Colonic mucosa (tissue), 4 donors: ENCODE results near the gene KCNN3. TPM values are rescaled to one million over a fixed set of nuclear protein-coding genes. Genes with fewer than 3 reads are reported as not detected.

Source experiments
- DNase-seq: peaks from one replicate; pipeline ENCODE4 v3.0.0-alpha.2; 2020
- H3K27ac ChIP-seq: fragments of 200-600 bp; one replicate; pipeline ENCODE4 v1.8.0; 2021
- H3K27me3 ChIP-seq: fragments of 200-600 bp; one replicate; pipeline ENCODE4 v1.8.0; 2021
- H3K36me3 ChIP-seq: fragments of 200-600 bp; one replicate; pipeline ENCODE4 v1.8.0; 2021
- H3K4me1 ChIP-seq: fragments of 200-600 bp; one replicate; pipeline ENCODE4 v1.8.0; 2021; ENCODE audit warnings: mild to moderate bottlenecking
- H3K4me3 ChIP-seq: fragments of 200-600 bp; one replicate; pipeline ENCODE4 v1.8.0; 2021
- H3K9ac ChIP-seq, 2 donors: one replicate each; pipeline ENCODE4 v1.7.0; 2013; ENCODE audit warnings: control low read depth in 2 of 2, low read depth in 2 of 2, low read length in 2 of 2
- H3K9me3 ChIP-seq: fragments of 200-600 bp; one replicate; pipeline ENCODE4 v1.8.0; 2021
- intact Hi-C: fragments of 100-400 bp; cut with DNase I; formaldehyde crosslinking; loops from one replicate; pipeline ENCODE4 v1.14.1; 2022
- total RNA-seq, 2 donors: library from RNA; stranded (reverse); fragmentation: NEBNext Ultra II Directional in 1 of 2; extraction: Animal tissue kit (Norgen Biotek cat#: 25700) in 1 of 2; gene quantifications; one replicate each; pipeline ENCODE4 v1.2.1, GENCODE V29; 2021
- TF ChIP-seq, protein P1 (sequence below): fragments of 200-600 bp; IDR thresholded peaks from one replicate; pipeline ENCODE4 v1.8.0; 2022; ENCODE audit warnings: antibody characterized with exemption, mild to moderate bottlenecking
- donor health status: healthy.
- donor health status: DM: no; HTN: no; CAD: no.
- donor health status: DM: no; HTN: no; CAD: no.

The KCNN3 gene
- total RNA-seq, 2 donors from 2014 or later: 0.99 to 2.5 TPM

DNA sequence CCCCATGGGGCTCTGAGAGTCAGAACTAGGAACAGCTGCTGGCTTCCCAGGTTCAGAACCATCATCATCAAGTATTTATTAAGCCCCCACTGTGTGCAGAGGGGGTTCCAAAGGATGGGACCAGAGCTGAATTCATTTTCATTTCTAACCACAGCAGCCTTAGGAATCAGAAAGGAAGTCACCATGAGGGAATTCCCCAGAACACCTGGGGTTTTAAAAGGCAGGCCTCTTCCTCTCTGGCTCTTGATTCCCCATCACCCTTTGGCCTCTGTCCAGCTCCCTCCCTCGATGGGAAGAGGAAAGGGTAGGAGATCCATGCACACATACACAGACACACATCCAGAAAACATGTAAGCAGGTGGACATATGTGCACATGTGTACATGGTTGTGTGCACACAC is 1.3 kb upstream of the KCNN3 start:
- Histone ChIP-seq H3K9me3 (no peaks in the 10 kb centered on the region), H3K27ac (no peak overlapping the region), H3K36me3 (no peaks in the 10 kb centered on the region), H3K4me3 (no peak overlapping the region), H3K9ac (no peak overlapping the region), H3K4me1 (peaks cover 4% of the 10 kb centered on the region), H3K27me3 (peaks cover 15% of the 10 kb centered on the region)
- TF ChIP-seq, protein P1, sequence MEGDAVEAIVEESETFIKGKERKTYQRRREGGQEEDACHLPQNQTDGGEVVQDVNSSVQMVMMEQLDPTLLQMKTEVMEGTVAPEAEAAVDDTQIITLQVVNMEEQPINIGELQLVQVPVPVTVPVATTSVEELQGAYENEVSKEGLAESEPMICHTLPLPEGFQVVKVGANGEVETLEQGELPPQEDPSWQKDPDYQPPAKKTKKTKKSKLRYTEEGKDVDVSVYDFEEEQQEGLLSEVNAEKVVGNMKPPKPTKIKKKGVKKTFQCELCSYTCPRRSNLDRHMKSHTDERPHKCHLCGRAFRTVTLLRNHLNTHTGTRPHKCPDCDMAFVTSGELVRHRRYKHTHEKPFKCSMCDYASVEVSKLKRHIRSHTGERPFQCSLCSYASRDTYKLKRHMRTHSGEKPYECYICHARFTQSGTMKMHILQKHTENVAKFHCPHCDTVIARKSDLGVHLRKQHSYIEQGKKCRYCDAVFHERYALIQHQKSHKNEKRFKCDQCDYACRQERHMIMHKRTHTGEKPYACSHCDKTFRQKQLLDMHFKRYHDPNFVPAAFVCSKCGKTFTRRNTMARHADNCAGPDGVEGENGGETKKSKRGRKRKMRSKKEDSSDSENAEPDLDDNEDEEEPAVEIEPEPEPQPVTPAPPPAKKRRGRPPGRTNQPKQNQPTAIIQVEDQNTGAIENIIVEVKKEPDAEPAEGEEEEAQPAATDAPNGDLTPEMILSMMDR: no peak
- intact Hi-C loops: no loop called here
- DNase-seq: no peak

- DNase-seq: no peak
- Histone ChIP-seq H3K4me3 (peak overlapping the region; percentile 11), H3K9me3 (no peaks in the 10 kb centered on the region), H3K9ac (no peak overlapping the region), H3K27me3 (peaks cover 15% of the 10 kb centered on the region), H3K4me1 (peaks cover 4% of the 10 kb centered on the region), H3K36me3 (no peaks in the 10 kb centered on the region), H3K27ac (no peak overlapping the region)
- TF ChIP-seq, protein P1: no peak
- intact Hi-C loops: no loop called here
These were observed 653 bp upstream of the KCNN3 start for GRCh38 chr1:154870734-154871133.

- Histone ChIP-seq H3K27me3 (peaks cover 15% of the 10 kb centered on the region), H3K36me3 (no peaks in the 10 kb centered on the region), H3K4me1 (peaks cover 4% of the 10 kb centered on the region), H3K27ac (no peak overlapping the region), H3K4me3 (peak overlapping the region; percentile 11), H3K9ac (no peak overlapping the region), H3K9me3 (no peaks in the 10 kb centered on the region)
- peak; percentile 43 for DNase-seq
- TF ChIP-seq, protein P1: no peak
- intact Hi-C loops: no loop called here
These were observed 548 bp downstream of the KCNN3 start for GRCh38 chr1:154869351-154870114.

DNA sequence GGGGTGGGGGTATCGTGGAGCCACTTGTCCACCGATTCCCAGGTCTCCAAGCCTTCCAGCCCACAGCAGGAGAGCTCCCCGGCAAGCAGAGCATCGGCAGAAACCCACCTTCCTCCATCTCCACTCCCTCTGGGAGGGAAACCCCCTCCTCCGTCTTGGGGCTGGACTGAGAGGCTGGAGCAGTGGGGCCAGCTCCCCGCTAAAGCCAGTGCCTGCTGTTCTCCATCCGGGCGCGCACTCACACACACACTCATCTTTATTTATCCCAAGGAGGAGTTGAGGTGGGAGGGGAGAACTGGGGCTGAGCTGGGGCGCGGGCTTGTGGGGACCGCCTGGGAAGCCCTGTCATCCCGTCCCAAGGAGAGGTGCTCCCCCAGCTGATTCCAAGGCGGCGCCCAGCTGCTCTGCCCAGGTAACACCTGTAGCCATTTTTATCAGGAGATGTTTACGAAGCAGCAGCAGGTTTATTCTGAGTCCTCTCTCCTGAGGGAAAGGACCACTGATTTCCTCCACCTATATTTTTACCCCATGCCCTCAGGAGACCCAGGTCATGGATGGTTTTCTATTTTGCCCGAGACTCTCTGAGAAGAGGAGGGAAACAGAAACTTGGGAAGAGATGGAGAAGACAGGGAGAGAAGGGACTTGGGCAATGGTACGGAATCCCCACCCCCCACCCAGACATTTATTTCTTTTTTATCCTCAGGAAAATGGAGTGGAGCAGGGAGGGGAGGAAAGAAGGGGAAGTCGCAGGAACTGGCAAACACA is 2.1 kb downstream of the KCNN3 start:
- H3K9me3 ChIP-seq: no peaks in the 10 kb centered on the region
- TF ChIP-seq, protein P1: no peak
- no peak for DNase-seq
- peaks cover 4% of the 10 kb centered on the region for H3K4me1 ChIP-seq
- no peaks in the 10 kb centered on the region for H3K36me3 ChIP-seq
- H3K27ac ChIP-seq: no peak overlapping the region
- intact Hi-C loops: no loop called here
- H3K9ac ChIP-seq: peak overlapping the region in 1 of 2 donors; percentile 4
- no peak overlapping the region for H3K4me3 ChIP-seq
- H3K27me3 ChIP-seq: peaks cover 15% of the 10 kb centered on the region

DNA sequence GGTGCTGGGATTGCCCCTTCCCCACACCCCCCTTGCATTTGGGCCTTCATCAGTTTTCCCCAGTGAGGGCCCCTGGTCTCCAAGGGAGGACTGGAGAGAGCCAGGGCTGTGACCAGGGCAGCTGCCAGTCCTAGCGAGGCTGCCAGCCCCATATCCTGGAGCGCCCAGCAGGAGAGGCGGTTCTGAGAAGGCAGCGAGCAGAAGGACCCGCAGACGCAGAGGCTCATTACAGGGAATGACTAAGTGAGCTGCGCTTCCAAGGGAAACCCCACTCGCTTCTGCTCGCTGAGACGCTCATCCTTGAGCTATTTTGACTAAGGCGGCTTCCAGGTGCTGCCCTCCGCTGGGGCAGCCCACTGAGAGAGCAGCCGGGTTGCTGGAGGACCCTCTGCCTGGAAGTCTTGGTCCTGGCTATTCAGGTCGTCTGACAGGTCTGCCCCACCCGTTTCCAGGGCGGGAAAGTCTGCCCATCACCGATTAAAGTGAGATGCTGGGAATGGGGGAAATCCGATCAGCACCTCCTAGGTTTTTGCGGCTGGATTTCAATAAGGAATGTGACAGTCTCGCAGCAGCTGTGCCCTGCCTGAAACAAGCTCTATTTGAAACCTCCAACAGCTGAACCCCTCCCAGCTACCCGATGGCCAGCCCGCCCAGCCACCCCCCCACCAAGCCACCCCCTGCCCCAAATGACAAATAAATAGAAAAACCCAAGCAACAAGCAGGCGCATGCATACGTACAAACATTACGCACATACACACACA is 2.8 kb downstream of the KCNN3 start:
- H3K9me3 ChIP-seq: no peaks in the 10 kb centered on the region
- peaks cover 4% of the 10 kb centered on the region for H3K4me1 ChIP-seq
- TF ChIP-seq, protein P1: no peak
- intact Hi-C loops: no loop called here
- H3K27ac ChIP-seq: no peak overlapping the region
- no peak for DNase-seq
- peaks cover 15% of the 10 kb centered on the region for H3K27me3 ChIP-seq
- H3K9ac ChIP-seq: peak overlapping the region in 1 of 2 donors; percentile 19
- no peak overlapping the region for H3K4me3 ChIP-seq
- H3K36me3 ChIP-seq: no peaks in the 10 kb centered on the region
